GM19324 (cell line): ENCODE data around the gene MRI1.
A peak's percentile ranks its signal among the peaks of the same experiment; 100 is the strongest.
"Not testable (repeated sequence)": the region's sequence is repeated elsewhere in the genome, so short reads cannot be mapped to it uniquely, and the experiment has no call there.

Source experiments
- ATAC-seq: cut with Tn5 transposase; IDR thresholded peaks from one replicate; pipeline ENCODE4 v1.9.1; 2021; ENCODE audit warnings: mild to moderate bottlenecking, moderate library complexity; ENCODE audit not compliant: unreplicated experiment, low FRiP score

MRI1 gene

DNA sequence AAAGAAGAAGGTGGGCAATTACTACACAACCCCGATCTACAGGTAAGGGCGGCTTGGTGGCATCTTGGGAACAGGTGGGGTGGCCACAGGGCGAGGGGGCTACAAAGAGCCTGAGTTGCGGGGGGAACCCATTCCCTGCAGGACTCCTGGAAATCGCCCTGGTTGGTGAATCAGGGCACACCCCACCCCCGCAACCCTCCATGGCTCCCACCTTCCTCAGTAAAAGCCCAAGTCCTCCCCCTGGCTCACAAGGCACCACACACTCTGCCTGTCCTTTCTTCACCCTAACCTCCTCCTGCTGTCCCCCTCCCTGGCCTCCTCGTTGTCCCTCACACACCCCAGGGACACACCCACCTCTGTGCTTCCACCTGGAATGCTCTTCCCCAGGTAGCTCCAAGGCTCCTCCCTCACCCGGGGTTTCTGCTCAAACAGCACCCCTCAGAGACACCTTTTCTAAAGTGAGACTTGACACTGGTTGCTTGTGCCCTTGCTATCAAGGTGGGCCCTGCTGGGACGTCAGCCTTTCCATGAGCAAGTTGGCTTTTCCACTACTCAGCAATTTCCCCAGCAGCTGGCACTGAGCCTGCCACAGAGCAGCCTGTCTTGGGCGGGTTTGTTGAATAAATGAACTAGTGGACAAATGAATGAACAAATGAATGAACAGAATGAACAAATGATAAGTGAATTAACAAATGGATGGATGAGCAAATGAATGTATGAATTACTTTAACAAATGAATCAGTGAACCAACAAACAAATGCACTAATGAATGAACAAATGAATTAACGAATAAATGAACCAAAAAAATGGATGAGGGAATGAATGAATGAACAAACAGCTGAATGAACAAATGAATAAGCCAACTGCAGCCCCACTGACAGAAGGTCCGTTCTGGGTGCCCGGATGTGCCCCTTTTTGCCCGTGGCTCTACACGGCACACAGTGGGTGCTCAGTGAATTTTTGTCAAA lies 6.2 kb upstream of the MRI1 start:
- ATAC-seq = no peak

- ATAC-seq = no peak
These were observed 5.5 kb upstream of the MRI1 start for GRCh38 chr19:13758795-13759194.

DNA sequence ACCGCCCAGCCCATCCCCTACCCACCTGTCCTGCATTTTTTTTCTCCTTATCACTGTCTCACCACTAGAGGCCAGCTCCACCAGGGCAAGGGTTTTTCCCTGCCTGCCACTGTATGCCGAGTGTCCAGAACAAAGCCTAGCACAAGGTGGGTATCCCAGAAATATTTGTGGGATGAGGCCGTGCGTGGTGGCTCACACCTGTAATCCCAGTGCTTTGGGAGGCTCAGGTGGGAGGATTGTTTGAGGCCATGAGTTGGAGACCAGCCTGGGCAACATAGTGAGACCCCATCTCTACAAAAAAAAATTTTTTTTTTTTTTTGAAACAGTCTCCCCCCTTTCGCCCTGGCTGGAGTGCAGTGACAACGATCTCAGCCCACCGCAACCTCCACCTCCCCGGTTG lies 2.9 kb upstream of the MRI1 start:
- ATAC-seq = no peak

DNA sequence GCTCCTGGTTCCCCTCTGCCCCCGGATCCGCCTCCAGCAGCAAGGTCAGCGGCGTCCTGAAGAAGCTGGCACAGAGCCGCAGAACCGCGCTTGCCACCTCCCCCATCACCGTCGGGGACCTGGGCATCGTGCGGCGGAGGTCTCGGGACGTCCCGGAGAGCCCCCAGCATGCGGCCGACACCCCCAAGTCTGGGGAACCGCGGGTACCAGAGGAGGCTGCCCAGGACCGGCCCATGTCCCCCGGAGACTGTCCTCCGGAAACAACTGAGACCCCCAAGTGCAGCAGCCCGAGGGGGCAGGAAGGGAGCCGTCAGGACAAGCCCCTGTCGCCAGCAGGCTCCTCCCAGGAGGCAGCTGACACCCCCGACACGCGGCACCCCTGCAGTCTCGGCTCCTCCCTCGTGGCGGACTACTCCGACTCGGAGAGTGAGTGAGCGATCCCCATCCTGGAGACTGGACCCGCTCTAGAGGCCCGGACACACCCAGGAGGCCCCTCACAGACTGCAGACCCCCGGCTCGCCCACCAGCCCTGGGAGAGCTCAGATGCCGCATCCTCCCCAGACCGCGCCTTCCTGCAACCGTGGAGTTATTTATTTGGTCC lies 1.6 kb upstream of the MRI1 start:
- no peak for ATAC-seq

GRCh38 chr19:13763265-13763664 lies 1.1 kb upstream of the MRI1 start:
- ATAC-seq = no peak

DNA sequence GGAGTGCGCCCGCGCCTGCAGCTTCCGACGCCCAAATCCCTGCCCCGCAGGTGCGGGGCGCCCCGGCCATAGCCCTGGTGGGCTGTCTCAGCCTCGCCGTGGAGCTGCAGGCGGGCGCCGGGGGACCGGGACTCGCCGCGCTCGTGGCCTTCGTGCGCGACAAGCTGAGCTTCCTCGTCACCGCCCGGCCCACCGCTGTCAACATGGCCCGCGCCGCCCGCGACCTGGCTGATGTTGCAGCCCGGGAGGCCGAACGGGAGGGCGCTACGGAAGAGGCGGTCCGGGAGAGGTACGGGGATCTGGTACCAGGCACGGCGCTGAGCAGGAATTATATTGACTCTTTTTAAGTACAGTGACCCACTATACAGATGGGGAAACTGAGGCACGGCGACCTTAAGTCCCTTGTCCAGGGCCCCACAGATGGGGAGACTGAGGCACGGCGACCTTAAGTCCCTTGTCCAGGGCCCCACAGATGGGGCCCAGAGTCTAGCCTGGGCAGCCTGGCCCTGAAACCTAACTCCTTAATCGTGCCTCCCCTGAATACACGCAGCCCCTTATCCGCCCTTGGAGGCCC lies 586 bp downstream of the MRI1 start:
- no peak for ATAC-seq

DNA sequence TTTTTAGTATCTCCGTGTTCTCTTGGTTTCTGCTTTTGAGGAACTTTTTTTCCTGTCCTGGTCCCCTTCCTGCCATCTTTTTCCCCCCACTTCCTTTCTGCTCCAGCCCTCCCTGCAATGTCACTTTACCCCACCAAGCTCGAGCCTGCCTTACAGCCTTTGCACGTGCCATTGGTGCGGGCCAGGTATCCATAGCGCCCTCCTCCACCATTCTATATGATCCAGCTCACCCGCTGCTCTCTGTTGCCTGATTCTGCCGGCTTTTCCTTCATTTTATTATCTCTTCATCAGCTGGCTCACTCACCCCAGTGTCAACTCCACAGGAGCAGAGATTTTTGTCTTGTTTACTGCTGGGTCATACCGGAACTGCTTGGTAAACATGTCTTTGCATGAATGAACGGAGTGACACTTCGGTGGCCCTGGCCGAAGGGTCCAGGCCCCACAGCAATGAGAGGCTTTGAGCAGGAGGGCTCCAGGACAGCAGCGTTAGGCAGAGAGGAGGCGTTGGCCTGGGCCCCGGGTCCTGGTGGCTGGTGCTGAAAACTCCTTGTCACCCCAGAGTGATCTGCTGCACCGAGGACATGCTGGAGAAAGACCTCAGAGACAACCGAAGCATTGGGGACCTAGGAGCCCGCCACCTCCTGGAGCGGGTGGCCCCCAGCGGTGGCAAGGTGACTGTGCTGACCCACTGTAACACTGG lies 1.2 kb downstream of the MRI1 start:
- ATAC-seq = no peak

- ATAC-seq = no peak
These were observed 1.8 kb downstream of the MRI1 start for GRCh38 chr19:13766095-13766481.

GRCh38 chr19:13768510-13768909 lies 4.2 kb downstream of the MRI1 start:
- ATAC-seq = no peak

- ATAC-seq = no peak
These were observed 5.8 kb downstream of the MRI1 start for GRCh38 chr19:13770013-13770635.

DNA sequence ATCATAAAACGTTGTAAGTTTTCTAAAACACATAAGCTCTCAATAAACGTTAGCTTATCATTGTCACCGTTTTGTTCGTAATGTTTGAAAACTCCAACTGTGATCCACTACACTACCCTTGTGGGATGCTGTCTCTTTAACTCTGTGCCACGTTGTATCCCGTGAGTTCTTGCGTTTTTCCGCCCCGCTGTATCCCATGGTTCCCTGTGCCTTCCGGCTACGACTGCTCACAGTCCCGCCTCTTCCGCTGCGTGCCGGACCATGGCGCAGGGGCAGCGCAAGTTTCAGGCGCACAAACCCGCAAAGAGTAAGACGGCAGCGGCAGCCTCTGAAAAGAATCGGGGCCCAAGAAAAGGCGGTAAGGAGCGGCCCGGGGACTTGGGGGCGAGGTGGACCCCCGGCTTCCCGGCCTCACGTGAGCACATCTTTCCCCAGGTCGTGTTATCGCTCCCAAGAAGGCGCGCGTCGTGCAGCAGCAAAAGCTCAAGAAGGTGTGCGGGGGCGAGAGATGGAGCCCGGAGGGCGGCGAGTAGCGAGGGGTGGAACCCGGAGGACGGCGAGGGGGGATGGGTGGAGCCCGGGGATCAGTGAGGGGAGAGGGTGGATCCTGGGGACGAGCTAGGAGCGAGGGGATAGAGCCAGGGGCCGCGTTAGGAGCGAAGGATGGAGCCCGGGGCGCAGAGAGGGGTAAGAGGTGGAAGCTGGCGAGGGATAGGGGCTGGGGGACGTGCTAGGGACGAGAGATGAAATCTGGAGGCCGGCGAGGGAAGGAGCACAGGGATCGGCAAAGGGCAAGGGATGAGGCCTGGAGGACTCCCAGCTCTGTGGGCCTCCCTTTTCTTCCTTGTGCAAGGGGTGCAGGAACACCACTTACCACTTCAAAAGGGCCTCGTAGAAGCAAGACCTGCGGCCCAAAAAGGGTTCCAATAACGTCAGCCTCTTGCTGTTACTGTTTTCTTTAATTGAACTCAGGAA lies 10.2 kb downstream of the MRI1 start, which contains the start of gene C19orf53:
C19orf53 (plus strand) TSS at position 240 of the 975 bp plus-strand sequence; CDS start at position 262, 22 bp downstream.
- ATAC-seq = peak; percentile 94

DNA sequence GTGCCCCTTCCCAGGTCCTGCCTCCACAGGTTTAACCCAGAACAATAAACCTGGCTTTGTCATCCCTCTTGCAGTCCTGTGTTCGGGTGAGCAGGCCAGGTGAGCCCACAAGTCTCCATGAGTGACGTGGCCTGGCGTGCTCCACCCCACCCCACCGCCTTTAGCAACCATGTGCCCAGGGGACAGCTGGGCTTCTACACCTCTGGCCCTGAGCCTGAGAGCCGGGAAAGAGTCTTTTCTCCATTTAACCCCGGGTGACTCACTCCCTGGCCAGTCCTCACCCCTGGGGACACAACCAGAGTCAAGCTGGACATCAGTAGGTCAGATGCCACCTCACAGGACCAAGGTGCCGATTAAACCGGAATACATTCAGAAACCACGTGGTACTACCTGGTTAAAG lies 14.1 kb downstream of the MRI1 start:
- no peak for ATAC-seq

- ATAC-seq = no peak
These were observed 14.5 kb downstream of the MRI1 start for GRCh38 chr19:13778847-13779246.

GRCh38 chr19:13779794-13780193 lies 15.5 kb downstream of the MRI1 start:
- not testable (repeated sequence) for ATAC-seq

- ATAC-seq = no peak
These were observed 17.2 kb downstream of the MRI1 start for GRCh38 chr19:13781547-13781946.

GRCh38 chr19:13782537-13782936 lies 18.2 kb downstream of the MRI1 start:
- ATAC-seq = no peak

DNA sequence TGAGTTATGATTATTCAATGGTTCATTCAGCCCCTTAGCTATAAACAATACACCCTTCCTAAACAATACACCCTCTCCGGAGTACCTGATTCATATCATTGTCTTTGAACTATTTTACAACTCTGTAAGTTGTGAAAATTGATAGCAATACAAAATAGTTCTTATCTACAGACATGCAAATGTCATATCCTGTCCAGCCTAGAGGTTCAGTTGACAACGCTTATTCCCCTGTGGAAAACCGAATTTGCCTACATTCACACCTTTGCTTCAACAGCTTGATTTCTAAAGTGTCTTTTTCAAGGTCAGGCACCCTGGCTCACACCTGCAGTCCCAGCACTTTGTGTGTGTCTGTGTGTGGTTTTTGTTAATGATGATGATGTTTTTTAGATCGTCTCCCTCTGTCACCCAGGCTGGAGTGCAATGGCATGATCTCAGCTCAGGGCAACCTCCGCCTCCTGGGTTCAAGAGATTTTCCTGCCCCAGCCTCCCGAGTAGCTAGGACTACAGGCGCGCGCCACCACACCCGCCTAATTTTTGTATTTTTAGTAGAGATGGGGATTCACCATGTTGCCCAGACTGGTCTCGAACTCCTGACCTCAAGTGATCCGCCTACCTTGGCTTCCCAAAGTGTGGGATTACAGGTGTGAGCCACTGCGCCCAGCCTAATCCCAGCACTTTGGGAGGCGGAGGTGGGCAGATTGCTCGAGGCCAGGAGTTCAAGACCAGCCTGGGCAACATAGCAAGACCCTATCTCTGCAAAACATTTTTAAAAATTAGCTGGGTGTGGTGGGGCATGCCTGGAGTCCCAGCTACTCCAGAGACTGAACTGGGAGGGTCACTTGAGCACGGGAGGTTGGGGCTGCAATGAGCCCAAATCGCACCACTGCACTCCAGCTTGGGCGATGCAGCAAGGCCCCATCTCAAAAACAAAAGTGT lies 19.5 kb downstream of the MRI1 start:
- peak; percentile 49 for ATAC-seq
